Thyroid gland (tissue), 4 donors: ENCODE data around the gene STAMBPL1. TPM values are rescaled to one million over a fixed set of nuclear protein-coding genes. Genes with fewer than 3 reads are reported as not detected.

Experiments
- DNase-seq, 2 donors: peaks; one replicate each; pipeline ENCODE4 v3.0.0-alpha.2; 2019
- H3K27ac ChIP-seq, 3 donors: fragments of 200-600 bp; sonication (generic); 1 replicate in 2 of 3; 2 replicates in 1 of 3; pipeline ENCODE4 v1.5.1; 2016 to 2019; ENCODE audit warnings: mild to moderate bottlenecking in 1 of 3, moderate library complexity in 1 of 3
- H3K27me3 ChIP-seq: fragments of 200-600 bp; sonication (generic); one replicate; pipeline ENCODE4 v1.5.1; 2019
- H3K36me3 ChIP-seq, 2 donors: fragments of 200-600 bp; sonication (generic); one replicate each; pipeline ENCODE4 v1.5.1; 2016 to 2019
- H3K4me1 ChIP-seq, 2 donors: fragments of 200-600 bp; sonication (generic); one replicate each; pipeline ENCODE4 v1.5.1; 2017 to 2019
- H3K4me3 ChIP-seq, 3 donors: fragments of 200-600 bp; sonication (generic); replicated peaks in 1 of 3; 1 replicate in 2 of 3; 2 replicates in 1 of 3; pipeline ENCODE4 v1.5.1; 2016; ENCODE audit warnings: mild to moderate bottlenecking in 1 of 3
- H3K9me3 ChIP-seq: fragments of 200-600 bp; sonication (generic); one replicate; pipeline ENCODE4 v1.5.1; 2017
- CTCF ChIP-seq, 6 experiments: fragments of 200-600 bp in 3 of 6; fragments of 450-650 bp in 3 of 6; sonication (generic) in 3 of 6; IDR thresholded peaks; one replicate each; pipeline ENCODE4 v1.5.1; 2016 to 2019; ENCODE audit warnings: antibody characterized with exemption in 6 of 6, mild to moderate bottlenecking in 2 of 6, inconsistent platforms in 1 of 6, moderate library complexity in 1 of 6
- POLR2A ChIP-seq, 2 donors: fragments of 450-650 bp; IDR thresholded peaks; one replicate each; pipeline ENCODE4 v1.6.1; 2017; ENCODE audit warnings: antibody characterized with exemption in 2 of 2, mild to moderate bottlenecking in 2 of 2, moderate library complexity in 1 of 2
- WGBS, 2 donors: methylation state at CpG; one replicate each; pipeline ENCODE4 v1.1.5; 2017; 5-methylcytosine and 5-hydroxymethylcytosine counted together
- intact Hi-C: fragments of 100-400 bp; cut with DNase I; formaldehyde crosslinking; loops from one replicate; pipeline ENCODE4 v1.15.1; 2023
- total RNA-seq, 4 donors: library from RNA; depleted of rRNA; stranded (reverse); fragments of >200 nt; gene quantifications; one replicate each; pipeline ENCODE4 v1.2.3, GENCODE V29; 2016

The STAMBPL1 gene
- total RNA-seq, 4 donors from 2014 or later = 0.63 to 6.2 (median 5.7) TPM

DNA sequence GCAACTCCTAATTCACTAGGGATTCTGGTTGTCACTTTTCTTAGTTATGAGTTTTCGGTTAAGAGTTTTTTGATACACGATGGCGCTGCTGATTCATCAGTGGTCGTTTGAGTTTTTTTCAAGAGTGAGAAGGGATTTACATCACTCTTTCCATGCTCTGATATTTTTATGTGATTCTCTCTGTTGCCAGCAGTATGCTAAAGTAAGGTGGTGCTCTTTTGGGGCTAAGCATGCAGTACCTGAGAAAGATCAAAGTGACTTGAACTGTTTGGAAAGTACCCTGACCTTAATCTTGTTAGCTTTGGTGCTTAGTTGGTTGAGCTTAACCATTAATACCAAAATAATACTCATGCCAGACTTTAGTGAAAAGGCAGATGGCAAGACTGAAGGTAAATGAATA lies 28.1 kb downstream of the STAMBPL1 start:
- Histone ChIP-seq H3K27ac (no peak overlapping the region), H3K9me3 (no peaks in the 10 kb centered on the region), H3K4me3 (no peak overlapping the region), H3K4me1 (no peaks in the 10 kb centered on the region), H3K27me3 (no peaks in the 10 kb centered on the region), H3K36me3 (no peaks in the 10 kb centered on the region)
- WGBS, 2 donors = 83% methylated on average over 4 of the region's 4 CpGs
- TF ChIP-seq POLR2A (IDR thresholded peaks at IDR 0.05) (no peak), CTCF (IDR thresholded peaks at IDR 0.05) (no peak)
- no peak for DNase-seq
- intact Hi-C loops = no loop called here

DNA sequence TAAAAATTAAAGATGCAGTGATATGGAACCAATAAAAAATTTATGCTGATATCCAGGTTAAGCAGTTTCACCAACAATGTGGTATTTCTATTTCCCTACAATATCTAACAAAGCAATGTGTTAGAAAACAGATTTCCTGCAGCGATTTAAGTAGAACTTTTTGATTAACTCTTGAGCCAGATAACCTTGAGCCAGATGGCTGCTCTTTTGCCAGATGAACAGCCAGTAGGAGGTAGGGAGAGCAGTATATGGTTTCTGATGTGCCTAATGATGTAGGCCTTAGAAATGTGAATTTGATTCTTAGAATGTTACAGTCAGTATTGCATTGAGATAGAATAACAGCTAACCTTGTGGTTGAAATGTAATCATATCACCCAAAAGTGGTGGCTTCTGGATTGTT lies 31.1 kb downstream of the STAMBPL1 start:
- no peaks in the 10 kb centered on the region for H3K9me3 ChIP-seq
- intact Hi-C loops = no loop called here
- WGBS, 2 donors = 86 to 98% methylated on average over 1 of the region's 1 CpG
- TF ChIP-seq CTCF (IDR thresholded peaks at IDR 0.05) = no peak
- H3K4me1 ChIP-seq = no peaks in the 10 kb centered on the region
- no peak overlapping the region for H3K4me3 ChIP-seq
- no peaks in the 10 kb centered on the region for H3K36me3 ChIP-seq
- no peaks in the 10 kb centered on the region for H3K27me3 ChIP-seq
- DNase-seq = no peak
- H3K27ac ChIP-seq = no peak overlapping the region

GRCh38 chr10:88911851-88912250 lies 31.8 kb downstream of the STAMBPL1 start:
- WGBS, 2 donors = 94 to 97% methylated on average over 3 of the region's 3 CpGs
- intact Hi-C loops = no loop called here
- no peaks in the 10 kb centered on the region for H3K9me3 ChIP-seq
- H3K4me1 ChIP-seq = no peaks in the 10 kb centered on the region
- no peak overlapping the region for H3K4me3 ChIP-seq
- H3K27ac ChIP-seq = no peak overlapping the region
- no peaks in the 10 kb centered on the region for H3K27me3 ChIP-seq
- H3K36me3 ChIP-seq = no peaks in the 10 kb centered on the region
- TF ChIP-seq POLR2A (IDR thresholded peaks at IDR 0.05) = no peak
- TF ChIP-seq CTCF (IDR thresholded peaks at IDR 0.05) = no peak
- DNase-seq = no peak

- intact Hi-C loops = no loop called here
These were observed 33.1 kb downstream of the STAMBPL1 start for GRCh38 chr10:88913127-88913526.

DNA sequence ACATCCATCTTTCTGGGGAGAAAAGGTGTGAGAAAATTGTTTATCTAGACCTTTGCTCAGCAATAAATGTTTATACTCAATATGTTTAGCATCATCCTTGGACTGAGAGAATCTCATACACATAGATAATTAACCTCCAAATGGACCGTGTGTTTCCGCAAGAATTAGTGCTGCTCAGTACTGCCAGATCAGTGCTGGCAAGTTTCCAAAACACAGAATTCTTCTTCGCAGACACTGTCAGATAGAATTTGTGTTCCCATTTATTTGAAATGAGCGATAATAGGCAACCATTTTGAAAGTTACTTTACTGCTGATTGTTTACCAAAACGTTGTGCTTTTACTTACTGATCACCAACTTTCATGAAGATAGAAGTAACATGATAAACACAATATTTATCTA lies 33.7 kb downstream of the STAMBPL1 start:
- Histone ChIP-seq H3K27me3 (no peaks in the 10 kb centered on the region), H3K4me3 (no peak overlapping the region), H3K9me3 (no peaks in the 10 kb centered on the region), H3K4me1 (no peaks in the 10 kb centered on the region), H3K36me3 (no peaks in the 10 kb centered on the region), H3K27ac (no peak overlapping the region)
- DNase-seq = no peak
- 76 to 78% methylated on average over 5 of the region's 5 CpGs for WGBS, 2 donors
- intact Hi-C loops = no loop called here
- no peak for TF ChIP-seq CTCF (IDR thresholded peaks at IDR 0.05)
- TF ChIP-seq POLR2A (IDR thresholded peaks at IDR 0.05) = no peak

More at GRCh38 chr10:88913127-88913526, 33.1 kb downstream of the STAMBPL1 start:
- Histone ChIP-seq H3K9me3 (no peaks in the 10 kb centered on the region), H3K4me3 (no peak overlapping the region), H3K27me3 (no peaks in the 10 kb centered on the region), H3K27ac (peak overlapping the region in 1 of 3 donors; percentile 17), H3K36me3 (no peaks in the 10 kb centered on the region), H3K4me1 (no peaks in the 10 kb centered on the region)
- 71 to 73% methylated on average over 9 of the region's 9 CpGs for WGBS, 2 donors
- DNase-seq = no peak
- TF ChIP-seq POLR2A (IDR thresholded peaks at IDR 0.05) (no peak), CTCF (IDR thresholded peaks at IDR 0.05) (no peak)
